HG02798 (cell line): ENCODE measurements around the gene C14orf93.
"Not testable (repeated sequence)": the region's sequence is repeated elsewhere in the genome, so short reads cannot be mapped to it uniquely, and the experiment has no call there.

Source experiments
- ATAC-seq: cut with Tn5 transposase; IDR thresholded peaks from one replicate; pipeline ENCODE4 v1.9.1; 2021; ENCODE audit warnings: mild to moderate bottlenecking; ENCODE audit not compliant: unreplicated experiment, poor library complexity

C14orf93 gene

GRCh38 chr14:22978487-22978837 is 31.5 kb downstream of the C14orf93 start:
- ATAC-seq = no peak

- ATAC-seq = no peak
Measured at GRCh38 chr14:22977684-22978486, 32.1 kb downstream of the C14orf93 start.

GRCh38 chr14:22977434-22977683 is 32.6 kb downstream of the C14orf93 start:
- ATAC-seq = no peak

DNA sequence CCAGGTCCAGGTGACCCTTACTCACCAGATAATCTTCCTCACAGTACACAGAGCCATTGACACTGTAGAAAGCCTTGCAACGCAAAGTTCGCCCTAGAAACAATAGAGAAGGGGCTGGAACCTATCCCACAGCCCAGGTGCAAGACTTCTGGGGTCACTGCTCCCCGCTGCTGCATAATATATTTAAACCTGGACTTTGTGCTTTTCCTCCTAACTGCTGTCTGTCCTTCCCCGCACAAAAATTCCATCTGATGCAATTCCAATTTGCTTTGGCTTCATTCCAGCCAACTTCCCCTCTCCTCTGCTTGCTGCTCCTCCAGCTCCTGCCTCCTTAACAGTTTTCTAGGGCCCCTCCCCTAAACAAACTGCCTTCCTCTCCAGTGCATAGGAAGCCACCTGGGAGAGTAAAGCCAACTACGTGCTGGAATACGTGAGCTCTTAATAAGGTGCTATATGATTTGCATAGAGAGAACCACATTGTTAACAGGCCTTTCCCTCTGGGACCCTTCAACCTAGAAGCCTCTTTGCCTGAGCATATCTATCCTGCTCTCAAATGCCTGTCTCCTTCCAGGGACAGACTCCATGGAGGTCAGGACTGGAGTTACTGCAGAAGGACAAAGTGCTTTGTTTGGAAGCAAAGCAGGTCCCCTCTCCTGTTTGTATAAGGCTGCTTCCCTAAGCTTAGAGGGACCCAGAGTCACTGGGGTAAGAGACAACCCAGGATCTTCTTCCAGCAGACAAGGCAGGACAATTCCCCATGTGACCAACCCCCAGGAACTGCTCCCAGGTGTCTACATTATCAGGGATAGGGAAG is 33.1 kb downstream of the C14orf93 start:
- ATAC-seq = no peak

DNA sequence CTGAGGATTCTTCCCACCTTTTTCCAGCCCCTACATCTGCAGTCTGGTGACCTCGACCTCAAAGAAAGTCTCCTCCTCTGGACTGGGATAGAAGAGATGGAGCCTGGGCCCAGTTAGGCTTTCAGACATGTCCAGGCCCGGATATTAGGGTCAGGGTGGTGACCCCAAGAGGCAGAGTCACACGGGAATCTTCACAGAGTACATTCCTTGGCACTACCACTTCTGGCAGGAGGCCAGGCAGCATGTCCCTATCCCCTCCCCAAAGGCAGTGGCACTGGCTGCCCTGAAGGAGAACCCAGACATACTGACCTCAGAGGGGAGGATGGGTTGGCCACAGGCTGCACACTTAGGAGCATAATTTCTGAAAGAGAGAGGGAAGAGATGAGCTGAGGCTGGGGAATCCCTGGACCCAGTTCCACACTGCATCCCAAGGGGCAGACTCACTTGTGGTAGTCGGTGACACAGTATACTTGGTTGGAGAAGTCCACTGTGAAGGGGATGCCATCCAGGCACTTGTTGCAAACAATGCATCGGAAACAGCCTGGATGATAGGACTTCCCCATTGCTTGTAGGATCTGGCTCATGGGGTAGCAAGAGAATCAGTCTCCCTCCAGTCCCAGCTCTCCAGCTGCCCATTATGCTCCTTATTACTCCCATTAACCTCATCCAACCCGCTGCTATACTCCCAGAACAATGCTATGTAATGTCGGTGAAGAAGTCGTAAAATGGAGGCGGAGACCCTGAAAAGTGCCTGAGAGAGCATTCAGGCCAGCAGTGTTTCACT is 35.2 kb downstream of the C14orf93 start:
- no peak for ATAC-seq

DNA sequence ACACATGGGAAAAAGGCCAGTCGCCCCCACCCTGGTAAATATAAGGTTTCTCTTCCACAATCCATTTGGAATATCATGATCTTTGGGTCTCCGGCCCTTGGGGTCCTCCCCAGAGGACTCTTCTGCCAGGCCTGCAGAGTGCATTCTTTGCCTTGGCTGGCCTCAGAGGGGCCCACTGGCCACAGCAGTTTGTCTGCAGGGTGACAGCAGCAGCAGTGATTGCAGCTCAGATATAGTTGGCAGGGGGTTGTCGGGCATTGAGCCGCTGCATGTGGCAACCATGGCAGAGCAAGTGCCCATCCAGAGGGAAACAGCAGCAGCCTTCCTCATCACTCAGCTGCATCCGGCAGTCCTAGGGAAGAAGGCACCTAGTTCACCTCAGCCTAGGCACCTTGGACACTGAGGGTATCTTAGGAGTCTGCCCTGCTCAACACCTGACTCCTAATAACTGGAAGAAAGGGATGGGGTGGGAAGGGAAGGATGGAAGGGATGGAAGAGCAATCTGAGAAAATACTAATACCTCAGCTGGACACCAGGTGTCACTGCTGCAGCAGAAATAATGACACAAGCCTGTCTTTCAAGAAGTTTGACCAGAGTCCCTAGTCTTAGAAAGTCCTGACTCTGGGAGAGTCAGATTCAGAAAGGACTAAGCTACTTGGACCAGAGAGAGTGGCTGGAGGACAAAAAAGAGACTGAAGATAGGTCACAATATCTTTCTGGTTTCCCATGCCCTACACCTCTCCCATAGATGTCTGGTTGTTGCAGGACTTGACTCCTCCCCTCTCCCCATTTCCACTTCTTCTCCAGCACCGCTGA is 36.5 kb downstream of the C14orf93 start:
- no peak for ATAC-seq

DNA sequence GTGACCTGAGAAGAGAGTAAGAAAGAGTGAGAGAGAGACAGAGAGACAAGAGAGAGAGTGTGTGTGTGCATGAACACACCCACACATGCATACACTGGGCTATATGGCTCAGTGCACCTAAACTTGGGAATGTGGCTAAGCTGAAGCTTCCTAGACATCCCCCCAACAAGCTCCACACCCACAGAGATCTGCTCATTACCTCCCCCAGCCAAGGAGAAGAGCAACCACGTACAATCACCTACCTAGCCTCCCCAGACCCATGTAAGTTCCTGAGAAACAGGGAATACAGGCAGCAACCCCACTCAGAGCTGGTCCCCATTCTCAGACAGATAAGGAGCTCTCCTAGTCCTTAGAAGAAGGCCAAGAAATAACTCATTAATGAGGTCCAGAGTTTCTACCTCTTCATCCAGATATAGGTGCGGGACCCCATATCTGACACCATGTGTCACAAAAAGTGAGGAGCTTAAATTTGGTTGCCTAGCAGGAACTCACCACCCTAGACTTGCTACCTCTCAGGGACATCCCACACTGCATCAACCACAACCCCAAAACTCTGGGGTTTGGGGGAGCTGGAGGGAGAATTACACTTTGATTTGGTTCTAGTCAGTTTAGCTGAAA is 37.5 kb downstream of the C14orf93 start:
- ATAC-seq = no peak

- no peak for ATAC-seq
Measured at GRCh38 chr14:22971152-22971551, 38.8 kb downstream of the C14orf93 start.

- ATAC-seq = no peak
Measured at GRCh38 chr14:22966783-22967269, 43.1 kb downstream of the C14orf93 start.

DNA sequence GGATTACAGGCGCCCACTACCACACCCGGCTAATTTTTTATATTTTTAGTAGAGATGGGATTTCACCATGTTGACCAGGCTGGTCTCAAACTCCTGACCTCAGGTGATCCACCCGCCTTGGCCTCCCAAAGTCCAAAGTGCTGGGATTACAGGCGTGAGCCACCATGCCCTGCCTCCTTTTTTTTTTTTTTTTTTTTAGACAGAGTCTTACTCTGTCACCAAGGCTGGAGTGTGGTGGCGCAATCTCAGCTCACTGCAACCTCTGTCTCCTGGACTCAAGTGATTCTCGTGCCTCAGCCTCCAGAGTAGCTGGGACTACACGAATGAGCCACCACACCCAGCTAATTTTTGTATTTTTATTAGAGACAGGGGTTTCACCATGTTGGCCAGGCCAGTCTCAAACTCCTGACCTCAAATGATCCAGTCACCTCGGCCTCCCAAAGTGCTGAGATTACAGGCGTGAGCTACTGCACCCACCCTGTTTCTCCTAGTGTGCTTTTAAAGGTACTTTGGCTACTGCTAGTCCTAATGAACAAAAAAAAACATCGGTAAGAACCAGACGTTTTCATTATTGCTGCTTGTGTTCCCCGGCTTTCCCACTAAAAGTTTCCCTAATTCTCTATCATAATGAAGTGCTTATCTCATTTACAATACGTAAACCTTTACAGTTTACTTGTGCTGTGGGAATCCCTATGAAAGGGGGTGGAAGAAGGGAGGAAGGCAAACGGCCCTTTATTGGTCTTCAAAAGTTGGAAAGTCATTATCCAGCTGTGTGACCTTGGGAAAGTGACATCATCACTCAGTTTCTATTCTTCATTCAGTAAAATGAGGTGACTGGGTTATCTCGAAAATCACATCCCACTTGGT is 43.8 kb downstream of the C14orf93 start:
- ATAC-seq = not testable (repeated sequence)

GRCh38 chr14:22962061-22962676 is 47.8 kb downstream of the C14orf93 start:
- ATAC-seq = no peak

DNA sequence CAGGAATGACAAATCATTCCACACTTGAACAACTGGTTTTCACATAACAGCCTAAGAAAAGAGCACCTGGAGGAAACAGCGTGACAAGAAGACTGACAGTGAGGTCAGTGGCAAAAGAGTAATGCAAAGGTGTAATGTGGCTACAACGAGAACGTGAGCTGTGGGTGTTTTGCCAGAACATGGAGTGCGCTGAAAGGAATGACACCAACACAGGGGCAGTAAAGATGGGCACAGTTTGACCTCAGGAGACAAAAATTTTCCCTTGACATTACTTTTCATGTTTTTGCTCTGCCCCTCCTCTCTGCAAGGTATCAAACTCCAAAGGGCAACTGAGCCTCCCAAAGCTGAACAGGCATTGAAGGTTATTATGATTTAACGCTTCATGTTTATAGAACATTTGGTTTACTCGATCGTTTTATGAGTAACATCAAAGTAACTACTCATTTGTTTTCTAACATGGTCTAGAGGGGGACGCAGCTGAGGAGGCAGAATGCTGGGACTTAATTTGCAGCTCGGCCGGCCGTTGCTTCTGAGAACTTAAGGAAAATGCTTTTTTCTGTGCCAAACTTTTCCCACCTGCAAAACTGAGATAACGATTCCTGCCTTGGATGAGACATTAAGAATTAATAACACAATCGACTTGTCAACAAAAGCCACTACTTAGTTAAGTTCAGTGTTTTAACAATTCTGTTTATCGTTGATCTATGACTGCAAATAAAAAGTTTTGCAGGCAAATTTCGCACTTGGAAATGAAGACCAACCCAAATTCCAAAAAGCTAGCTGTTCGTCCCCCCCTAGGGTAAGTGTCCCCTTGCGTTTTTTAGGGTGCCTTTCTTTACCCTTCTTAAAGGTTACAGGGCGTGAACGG is 54.0 kb downstream of the C14orf93 start:
- ATAC-seq = no peak

DNA sequence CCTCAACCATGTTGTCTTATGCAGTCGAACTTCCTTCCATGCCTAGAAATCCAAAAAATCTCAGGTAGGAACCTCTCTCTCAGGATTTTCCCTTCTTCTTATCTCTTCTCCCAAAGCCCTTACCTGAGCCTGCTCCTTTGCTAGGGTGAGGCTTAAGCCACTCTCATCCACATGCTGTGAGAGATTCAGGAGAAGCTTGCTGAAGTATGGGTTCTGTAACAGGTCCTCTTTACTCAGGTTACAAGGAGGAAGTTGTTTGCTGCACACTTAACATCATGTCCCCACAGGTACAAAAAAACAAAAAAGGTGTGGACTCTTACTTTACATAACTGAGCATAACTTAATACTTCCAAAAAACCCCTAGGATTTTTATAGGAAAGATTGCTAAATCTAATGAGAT is 57.5 kb downstream of the C14orf93 start:
- ATAC-seq = no peak

GRCh38 chr14:22951795-22952194 is 58.1 kb downstream of the C14orf93 start:
- ATAC-seq = not testable (repeated sequence)

DNA sequence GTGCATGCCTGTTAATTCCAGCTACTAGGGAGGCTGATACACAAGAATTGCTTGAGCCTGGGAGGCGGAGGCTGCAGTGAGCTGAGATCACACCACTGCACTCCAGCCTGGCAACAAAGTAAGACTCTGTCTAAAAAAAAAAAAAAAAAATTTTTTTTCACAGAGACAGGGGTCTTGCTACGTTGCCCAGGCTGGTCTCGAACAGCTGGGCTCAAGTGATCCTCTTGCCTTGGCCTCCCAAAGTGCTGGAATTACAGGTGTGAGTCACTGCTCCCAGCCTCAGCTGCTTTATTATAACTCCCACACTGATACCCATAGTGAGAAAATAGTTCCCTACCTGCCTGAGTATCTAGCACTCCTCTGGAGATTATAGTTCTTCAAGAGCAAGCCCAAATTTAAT is 64.3 kb downstream of the C14orf93 start:
- no peak for ATAC-seq

DNA sequence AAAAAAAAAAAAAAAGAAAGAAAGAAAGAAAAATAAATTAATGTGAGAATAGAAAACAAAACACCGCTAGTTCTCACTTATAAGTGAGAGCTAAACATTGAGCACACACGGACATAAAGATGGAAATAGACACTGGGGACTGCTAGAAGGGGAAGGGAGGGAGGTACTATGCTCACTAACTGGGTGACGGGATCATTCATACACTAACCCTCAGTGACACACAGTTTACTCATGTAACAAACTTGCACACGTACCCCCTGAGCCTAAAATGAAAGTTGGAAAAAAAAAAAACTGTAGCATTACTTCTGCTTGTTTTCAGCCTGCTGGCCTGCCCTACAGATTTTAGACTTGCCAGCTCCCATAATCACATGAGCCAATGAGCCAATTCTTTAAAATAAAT is 70.3 kb downstream of the C14orf93 start:
- ATAC-seq = no peak
